Peyer's patch (tissue), 4 donors: ENCODE measurements around the gene TMEM109. TPM values are rescaled to one million over a fixed set of nuclear protein-coding genes. Genes with fewer than 3 reads are reported as not detected.

ENCODE experiments used
- DNase-seq, 3 donors: peaks; one replicate each; pipeline ENCODE4 v3.0.0-alpha.2; 2017 to 2019
- H3K27ac ChIP-seq, 4 donors: fragments of 200-600 bp; sonication (generic); one replicate each; pipeline ENCODE4 v1.5.1; 2016 to 2019
- H3K27me3 ChIP-seq, 2 donors: fragments of 200-600 bp; sonication (generic); one replicate each; pipeline ENCODE4 v1.5.1; 2019
- H3K36me3 ChIP-seq, 3 donors: fragments of 200-600 bp; sonication (generic); one replicate each; pipeline ENCODE4 v1.5.1; 2016 to 2019
- H3K4me1 ChIP-seq, 4 donors: fragments of 200-600 bp; sonication (generic); one replicate each; pipeline ENCODE4 v1.5.1; 2016 to 2019
- H3K4me3 ChIP-seq, 4 donors: fragments of 200-600 bp; sonication (generic); 1 replicate in 3 of 4; 2 replicates in 1 of 4; pipeline ENCODE4 v1.5.1; 2016 to 2019; ENCODE audit warnings: mild to moderate bottlenecking in 1 of 4
- H3K9me3 ChIP-seq, 4 donors: fragments of 200-600 bp; sonication (generic); one replicate each; pipeline ENCODE4 v1.5.1; 2016 to 2019; ENCODE audit warnings: mild to moderate bottlenecking in 1 of 4
- CTCF ChIP-seq, 6 experiments: fragments of 450-650 bp in 4 of 6; fragments of 200-600 bp in 2 of 6; sonication (generic) in 1 of 6; IDR thresholded peaks; one replicate each; pipeline ENCODE4 v1.5.1; 2017 to 2019; ENCODE audit warnings: antibody characterized with exemption in 6 of 6, mild to moderate bottlenecking in 3 of 6, moderate library complexity in 1 of 6
- POLR2A ChIP-seq, 2 donors: fragments of 450-650 bp; IDR thresholded peaks; one replicate each; pipeline ENCODE4 v1.5.1; 2017; ENCODE audit warnings: antibody characterized with exemption in 2 of 2, mild to moderate bottlenecking in 2 of 2, moderate library complexity in 2 of 2
- total RNA-seq, 4 donors: library from RNA; depleted of rRNA; stranded (reverse); fragments of >200 nt; gene quantifications; one replicate each; pipeline ENCODE4 v1.1.0, GENCODE V29; 2016

TMEM109 gene
- total RNA-seq, 4 donors from 2014 or later: 26.3 to 40.5 (median 36.6) TPM

- no peak for DNase-seq
- TF ChIP-seq CTCF (IDR thresholded peaks at IDR 0.05) (no peak), POLR2A (IDR thresholded peaks at IDR 0.05) (no peak)
- H3K27me3 ChIP-seq: no peaks in the 10 kb centered on the region
- H3K27ac ChIP-seq: peak overlapping the region in 1 of 4 donors; percentile 8
- H3K4me1 ChIP-seq: no peaks in the 10 kb centered on the region
- H3K4me3 ChIP-seq: no peak overlapping the region
- H3K36me3 ChIP-seq: no peaks in the 10 kb centered on the region
- H3K9me3 ChIP-seq: no peaks in the 10 kb centered on the region
Observed at GRCh38 chr11:60880643-60881282, 33.2 kb upstream of the TMEM109 start.

GRCh38 chr11:60887556-60887955 is 26.4 kb upstream of the TMEM109 start:
- Histone ChIP-seq H3K4me1 (no peaks in the 10 kb centered on the region), H3K27me3 (no peaks in the 10 kb centered on the region), H3K27ac (no peak overlapping the region), H3K36me3 (peaks cover 0 to 17% (median 0%) of the 10 kb centered on the region in 3 donors), H3K9me3 (no peaks in the 10 kb centered on the region), H3K4me3 (no peak overlapping the region)
- peak in 2 of 3 donors; percentile 68 to 79 for DNase-seq
- TF ChIP-seq POLR2A (IDR thresholded peaks at IDR 0.05): no peak
- TF ChIP-seq CTCF (IDR thresholded peaks at IDR 0.05): peak in 4 of 6 experiments; percentile 35 to 83 (median 80)

DNA sequence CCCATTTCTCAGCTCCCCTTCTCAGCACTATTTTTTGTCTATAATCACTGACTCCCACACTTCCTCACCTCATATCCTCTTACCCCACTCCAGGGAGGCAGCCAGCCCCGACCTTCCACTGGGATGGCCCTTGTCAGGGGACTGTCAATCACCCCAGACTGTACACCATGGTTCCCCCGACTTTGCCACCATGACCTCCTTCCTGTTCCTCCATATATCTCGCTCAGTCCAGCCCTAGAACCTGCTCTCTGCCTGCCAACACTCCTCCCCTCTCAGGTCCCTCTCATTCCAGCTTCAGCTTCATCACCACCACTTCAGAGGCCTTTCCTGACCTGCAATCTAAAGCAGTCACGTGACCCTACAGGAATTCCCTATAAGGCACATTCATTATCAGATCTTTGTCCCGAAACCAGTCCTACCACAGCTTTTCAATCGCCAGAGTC is 24.1 kb upstream of the TMEM109 start:
- TF ChIP-seq CTCF (IDR thresholded peaks at IDR 0.05) (no peak), POLR2A (IDR thresholded peaks at IDR 0.05) (no peak)
- Histone ChIP-seq H3K27me3 (no peaks in the 10 kb centered on the region), H3K36me3 (peaks cover 0 to 39% (median 0%) of the 10 kb centered on the region in 3 donors), H3K4me1 (no peaks in the 10 kb centered on the region), H3K4me3 (no peak overlapping the region), H3K27ac (no peak overlapping the region), H3K9me3 (no peaks in the 10 kb centered on the region)
- peak in 1 of 3 donors; percentile 35 for DNase-seq

DNA sequence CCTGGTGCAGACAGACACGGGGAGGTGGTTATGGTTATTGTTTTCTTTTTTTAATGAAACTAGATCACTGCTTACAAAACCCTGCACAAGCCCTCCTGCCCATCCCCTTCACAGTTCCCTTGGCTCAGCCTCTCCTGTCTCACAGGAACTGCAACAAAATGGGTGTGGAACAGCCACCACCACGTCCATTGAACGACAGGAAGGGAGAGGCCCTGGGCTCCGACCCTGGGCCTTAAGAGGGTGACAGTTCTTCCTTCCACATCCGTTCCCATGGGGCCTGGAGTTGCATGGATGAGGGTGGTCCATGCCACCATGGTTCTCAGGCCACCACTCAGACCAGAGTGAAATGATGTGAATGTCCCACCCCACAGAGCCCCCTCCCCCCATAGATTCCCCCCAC is 23.3 kb upstream of the TMEM109 start:
- H3K36me3 ChIP-seq: peaks cover 0 to 47% (median 0%) of the 10 kb centered on the region in 3 donors

GRCh38 chr11:60891103-60891741 is 22.7 kb upstream of the TMEM109 start:
- no peaks in the 10 kb centered on the region for H3K4me1 ChIP-seq
- H3K36me3 ChIP-seq: peaks cover 0 to 52% (median 0%) of the 10 kb centered on the region in 3 donors
- TF ChIP-seq CTCF (IDR thresholded peaks at IDR 0.05) (no peak), POLR2A (IDR thresholded peaks at IDR 0.05) (no peak)

More for the DNA sequence above, 23.3 kb upstream of the TMEM109 start:
- Histone ChIP-seq H3K4me1 (no peaks in the 10 kb centered on the region), H3K27ac (no peak overlapping the region), H3K27me3 (no peaks in the 10 kb centered on the region), H3K4me3 (no peak overlapping the region), H3K9me3 (no peaks in the 10 kb centered on the region)
- TF ChIP-seq POLR2A (IDR thresholded peaks at IDR 0.05) (no peak), CTCF (IDR thresholded peaks at IDR 0.05) (no peak)
- peak in 1 of 3 donors; percentile 40 for DNase-seq

More at GRCh38 chr11:60891103-60891741, 22.7 kb upstream of the TMEM109 start:
- peak in 1 of 3 donors; percentile 45 for DNase-seq
- Histone ChIP-seq H3K27me3 (no peaks in the 10 kb centered on the region), H3K27ac (no peak overlapping the region), H3K9me3 (no peaks in the 10 kb centered on the region), H3K4me3 (no peak overlapping the region)
